Measurements from ENCODE around the gene ST6GALNAC6. TPM values are rescaled to one million over a fixed set of nuclear protein-coding genes. Genes with fewer than 3 reads are reported as not detected.

Gene ST6GALNAC6, protein sequence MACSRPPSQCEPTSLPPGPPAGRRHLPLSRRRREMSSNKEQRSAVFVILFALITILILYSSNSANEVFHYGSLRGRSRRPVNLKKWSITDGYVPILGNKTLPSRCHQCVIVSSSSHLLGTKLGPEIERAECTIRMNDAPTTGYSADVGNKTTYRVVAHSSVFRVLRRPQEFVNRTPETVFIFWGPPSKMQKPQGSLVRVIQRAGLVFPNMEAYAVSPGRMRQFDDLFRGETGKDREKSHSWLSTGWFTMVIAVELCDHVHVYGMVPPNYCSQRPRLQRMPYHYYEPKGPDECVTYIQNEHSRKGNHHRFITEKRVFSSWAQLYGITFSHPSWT
- 82.0 TPM for total RNA-seq
- long read RNA-seq, transcript ST6GALNAC6-203 (7 exons, 2,448 nt): minor isoform, 5 of 186 reads
- long read RNA-seq, transcript ST6GALNAC6-205 (7 exons, 2,460 nt): major isoform, 87 of 186 reads
- long read RNA-seq, transcript ST6GALNAC6-204 (6 exons, 2,406 nt): minor isoform, 74 of 186 reads
- long read RNA-seq, transcript ST6GALNAC6-216 (6 exons, 2,396 nt): minor isoform, 6 of 186 reads
- long read RNA-seq, partial matches to known transcripts: 2 of 186 reads
- long read RNA-seq, other reads (novel, unspliced or antisense): 2 of 186 reads

- intact Hi-C loops (cut with DNase I): no loop called here
- peaks cover 22% of the 10 kb centered on the region for H3K36me3 ChIP-seq
- ATAC-seq (peak; percentile 79 to 88), DNase-seq (peak; percentile 83)
- H3K4me3 ChIP-seq: peak within 1 kb of the TSS; percentile 99
- TF ChIP-seq, protein P1, sequence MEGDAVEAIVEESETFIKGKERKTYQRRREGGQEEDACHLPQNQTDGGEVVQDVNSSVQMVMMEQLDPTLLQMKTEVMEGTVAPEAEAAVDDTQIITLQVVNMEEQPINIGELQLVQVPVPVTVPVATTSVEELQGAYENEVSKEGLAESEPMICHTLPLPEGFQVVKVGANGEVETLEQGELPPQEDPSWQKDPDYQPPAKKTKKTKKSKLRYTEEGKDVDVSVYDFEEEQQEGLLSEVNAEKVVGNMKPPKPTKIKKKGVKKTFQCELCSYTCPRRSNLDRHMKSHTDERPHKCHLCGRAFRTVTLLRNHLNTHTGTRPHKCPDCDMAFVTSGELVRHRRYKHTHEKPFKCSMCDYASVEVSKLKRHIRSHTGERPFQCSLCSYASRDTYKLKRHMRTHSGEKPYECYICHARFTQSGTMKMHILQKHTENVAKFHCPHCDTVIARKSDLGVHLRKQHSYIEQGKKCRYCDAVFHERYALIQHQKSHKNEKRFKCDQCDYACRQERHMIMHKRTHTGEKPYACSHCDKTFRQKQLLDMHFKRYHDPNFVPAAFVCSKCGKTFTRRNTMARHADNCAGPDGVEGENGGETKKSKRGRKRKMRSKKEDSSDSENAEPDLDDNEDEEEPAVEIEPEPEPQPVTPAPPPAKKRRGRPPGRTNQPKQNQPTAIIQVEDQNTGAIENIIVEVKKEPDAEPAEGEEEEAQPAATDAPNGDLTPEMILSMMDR (IDR thresholded peaks at IDR 0.05): no peak
- H3K4me1 ChIP-seq: peaks cover 66% of the 10 kb centered on the region
- H3K9me3 ChIP-seq: no peaks in the 10 kb centered on the region
- no peaks in the 10 kb centered on the region for H3K27me3 ChIP-seq (ENCODE audit: low read depth)
- peak within 1 kb of the TSS; percentile 91 for H3K27ac ChIP-seq
Measured at GRCh38 chr9:127899128-127899943, at the start of gene ST6GALNAC6. Gene ST6GALNAC6, minus strand, starts transcription at chr9:127899603. Its CDS starts 1,622 bp downstream, at chr9:127897981.

GRCh38 chr9:127947841-127948710 lies 48.7 kb upstream of the ST6GALNAC6 start:
- ATAC-seq (no peak), DNase-seq (no peak)
- Histone ChIP-seq H3K4me3 (no peak overlapping the region), H3K9me3 (no peaks in the 10 kb centered on the region), H3K4me1 (peaks cover 25% of the 10 kb centered on the region), H3K27ac (no peak overlapping the region), H3K27me3 (ENCODE audit: low read depth) (no peaks in the 10 kb centered on the region), H3K36me3 (peaks cover 29% of the 10 kb centered on the region)
- intact Hi-C loops (cut with DNase I): loop anchor here (10.0 kb wide), 1 partner anchor 97 kb away; no protein-coding TSS in a partner anchor
- TF ChIP-seq, protein P1 (IDR thresholded peaks at IDR 0.05): no peak

- no peak overlapping the region for H3K27ac ChIP-seq
Measured at GRCh38 chr9:127946728-127947127, 47.3 kb upstream of the ST6GALNAC6 start.

GRCh38 chr9:127945942-127946341 lies 46.5 kb upstream of the ST6GALNAC6 start:
- Histone ChIP-seq H3K9me3 (no peaks in the 10 kb centered on the region), H3K36me3 (peaks cover 49% of the 10 kb centered on the region), H3K4me1 (peaks cover 32% of the 10 kb centered on the region), H3K27me3 (ENCODE audit: low read depth) (no peaks in the 10 kb centered on the region), H3K27ac (no peak overlapping the region), H3K4me3 (no peak overlapping the region)
- no peak for ATAC-seq
- TF ChIP-seq, protein P1 (IDR thresholded peaks at IDR 0.05): no peak
- intact Hi-C loops (cut with DNase I): loop anchor here (10.0 kb wide), 1 partner anchor 99 kb away; no protein-coding TSS in a partner anchor
- DNase-seq: no peak

More at GRCh38 chr9:127946728-127947127, 47.3 kb upstream of the ST6GALNAC6 start:
- DNase-seq (no peak), ATAC-seq (no peak)
- no peaks in the 10 kb centered on the region for H3K27me3 ChIP-seq (ENCODE audit: low read depth)
- TF ChIP-seq, protein P1 (IDR thresholded peaks at IDR 0.05): no peak
- H3K4me1 ChIP-seq: peaks cover 32% of the 10 kb centered on the region
- intact Hi-C loops (cut with DNase I): loop anchor here (10.0 kb wide), 1 partner anchor 98 kb away; no protein-coding TSS in a partner anchor
- no peak overlapping the region for H3K4me3 ChIP-seq
- peaks cover 43% of the 10 kb centered on the region for H3K36me3 ChIP-seq
- no peaks in the 10 kb centered on the region for H3K9me3 ChIP-seq

Data from lower lobe of right lung (tissue), 2 donors.